KMS-11 (cell line): ENCODE measurements around the gene SPRY4.
"Not testable (repeated sequence)": the region's sequence is repeated elsewhere in the genome, so short reads cannot be mapped to it uniquely, and the experiment has no call there.

Source experiments
- H2AFZ ChIP-seq: fragments of 200-600 bp; sonication (generic); 2 replicates; pipeline ENCODE4 v1.6.1; 2016; ENCODE audit warnings: antibody characterized with exemption, mixed run types, low read depth
- H3K27ac ChIP-seq: fragments of 200-600 bp; sonication (generic); 2 replicates; pipeline ENCODE4 v1.6.1; 2016; ENCODE audit warnings: mild to moderate bottlenecking, mixed run types
- H3K27me3 ChIP-seq: fragments of 200-600 bp; sonication (generic); 2 replicates; pipeline ENCODE4 v1.6.1; 2017; ENCODE audit warnings: mild to moderate bottlenecking, low read depth, mixed run types, moderate library complexity; ENCODE audit not compliant: insufficient read depth
- H3K36me3 ChIP-seq: fragments of 200-600 bp; sonication (generic); 2 replicates; pipeline ENCODE4 v1.6.1; 2017; ENCODE audit warnings: mild to moderate bottlenecking, mixed run types; ENCODE audit not compliant: insufficient read depth
- H3K4me1 ChIP-seq: fragments of 200-600 bp; sonication (generic); 2 replicates; pipeline ENCODE4 v1.6.1; 2016; ENCODE audit warnings: mild to moderate bottlenecking, low read depth, mixed run types; ENCODE audit not compliant: poor library complexity, severe bottlenecking
- H3K4me2 ChIP-seq: fragments of 200-600 bp; sonication (generic); 2 replicates; pipeline ENCODE4 v1.7.0; 2016; ENCODE audit warnings: mild to moderate bottlenecking, mixed run types
- H3K4me3 ChIP-seq: fragments of 200-600 bp; sonication (generic); IDR thresholded peaks from 2 replicates; pipeline ENCODE4 v1.6.1; 2017; ENCODE audit warnings: low read depth, low read length, mixed read lengths; ENCODE audit not compliant: insufficient read depth
- H3K79me2 ChIP-seq: fragments of 200-600 bp; sonication (generic); 2 replicates; pipeline ENCODE4 v1.6.1; 2016; ENCODE audit warnings: low read depth, mixed run types; ENCODE audit not compliant: insufficient read depth
- H3K9ac ChIP-seq: fragments of 200-600 bp; sonication (generic); 2 replicates; pipeline ENCODE4 v1.6.1; 2016; ENCODE audit warnings: mild to moderate bottlenecking, mixed run types
- H4K20me1 ChIP-seq: fragments of 200-600 bp; sonication (generic); 2 replicates; pipeline ENCODE4 v1.6.1; 2016; ENCODE audit warnings: mild to moderate bottlenecking, mixed run types; ENCODE audit not compliant: insufficient read depth
- TF ChIP-seq, protein P1 (sequence below): fragments of 200-600 bp; sonication (generic); conservative IDR thresholded peaks from 2 replicates; pipeline ENCODE4 v1.6.1; 2017; ENCODE audit warnings: low read depth, mild to moderate bottlenecking, antibody characterized with exemption, low read length, moderate library complexity, mixed read lengths

SPRY4 gene

GRCh38 chr5:142342128-142342981 lies 17.5 kb upstream of the SPRY4 start:
- no peak overlapping the region for H3K9ac ChIP-seq
- H3K27me3 ChIP-seq: no peaks in the 10 kb centered on the region
- H3K27ac ChIP-seq: no peak overlapping the region
- H3K36me3 ChIP-seq: no peaks in the 10 kb centered on the region
- no peak overlapping the region for H2AFZ ChIP-seq
- no peak overlapping the region for H3K4me3 ChIP-seq
- H3K4me1 ChIP-seq: no peaks in the 10 kb centered on the region
- no peak overlapping the region for H3K4me2 ChIP-seq
- no peaks in the 10 kb centered on the region for H4K20me1 ChIP-seq
- no peaks in the 10 kb centered on the region for H3K79me2 ChIP-seq
- TF ChIP-seq, protein P1, sequence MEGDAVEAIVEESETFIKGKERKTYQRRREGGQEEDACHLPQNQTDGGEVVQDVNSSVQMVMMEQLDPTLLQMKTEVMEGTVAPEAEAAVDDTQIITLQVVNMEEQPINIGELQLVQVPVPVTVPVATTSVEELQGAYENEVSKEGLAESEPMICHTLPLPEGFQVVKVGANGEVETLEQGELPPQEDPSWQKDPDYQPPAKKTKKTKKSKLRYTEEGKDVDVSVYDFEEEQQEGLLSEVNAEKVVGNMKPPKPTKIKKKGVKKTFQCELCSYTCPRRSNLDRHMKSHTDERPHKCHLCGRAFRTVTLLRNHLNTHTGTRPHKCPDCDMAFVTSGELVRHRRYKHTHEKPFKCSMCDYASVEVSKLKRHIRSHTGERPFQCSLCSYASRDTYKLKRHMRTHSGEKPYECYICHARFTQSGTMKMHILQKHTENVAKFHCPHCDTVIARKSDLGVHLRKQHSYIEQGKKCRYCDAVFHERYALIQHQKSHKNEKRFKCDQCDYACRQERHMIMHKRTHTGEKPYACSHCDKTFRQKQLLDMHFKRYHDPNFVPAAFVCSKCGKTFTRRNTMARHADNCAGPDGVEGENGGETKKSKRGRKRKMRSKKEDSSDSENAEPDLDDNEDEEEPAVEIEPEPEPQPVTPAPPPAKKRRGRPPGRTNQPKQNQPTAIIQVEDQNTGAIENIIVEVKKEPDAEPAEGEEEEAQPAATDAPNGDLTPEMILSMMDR: no peak

DNA sequence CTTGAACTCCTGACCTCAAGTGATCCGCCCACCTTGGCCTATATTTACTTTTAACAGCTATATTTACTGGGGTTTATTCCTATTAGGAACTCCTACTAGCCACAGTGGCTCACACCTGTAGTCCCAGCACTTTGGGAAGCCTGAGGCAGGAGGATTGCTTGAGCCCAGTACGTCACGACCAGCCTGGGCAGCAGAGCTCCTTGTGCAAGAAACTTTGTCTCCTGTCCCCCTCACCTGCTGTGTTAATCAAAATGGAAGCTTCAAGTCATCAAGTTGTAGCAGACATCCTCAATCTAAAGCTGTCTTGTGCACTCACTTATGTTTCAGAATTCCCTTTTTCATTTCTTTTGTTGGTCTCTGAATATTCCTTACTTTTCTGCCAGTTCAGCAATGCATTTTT lies 15.0 kb upstream of the SPRY4 start:
- H3K79me2 ChIP-seq: no peaks in the 10 kb centered on the region
- H3K36me3 ChIP-seq: no peaks in the 10 kb centered on the region
- H3K4me2 ChIP-seq: no peak overlapping the region
- H3K4me3 ChIP-seq: no peak overlapping the region
- H3K27ac ChIP-seq: no peak overlapping the region
- TF ChIP-seq, protein P1: no peak
- no peak overlapping the region for H3K9ac ChIP-seq
- no peaks in the 10 kb centered on the region for H3K27me3 ChIP-seq
- H2AFZ ChIP-seq: no peak overlapping the region
- no peaks in the 10 kb centered on the region for H4K20me1 ChIP-seq
- no peaks in the 10 kb centered on the region for H3K4me1 ChIP-seq

DNA sequence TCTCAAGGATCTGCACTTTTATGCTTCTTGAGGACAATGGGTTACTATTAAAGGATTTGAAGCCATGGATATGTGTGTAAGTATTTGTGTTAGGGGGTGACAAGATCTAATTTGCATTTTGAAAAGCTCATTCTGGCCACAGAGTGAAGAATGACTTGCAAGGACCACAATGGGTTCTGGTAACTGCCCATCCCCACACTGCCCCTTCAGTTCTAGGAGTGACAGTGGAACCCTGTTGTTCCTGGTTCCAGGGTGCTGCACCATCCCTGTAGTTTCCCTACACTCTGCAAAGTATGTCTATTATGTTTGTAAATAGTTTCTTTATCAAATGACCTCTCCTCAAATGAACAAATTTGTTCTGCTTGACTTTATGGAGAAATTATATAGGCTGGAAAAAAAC lies 9.7 kb upstream of the SPRY4 start:
- no peaks in the 10 kb centered on the region for H4K20me1 ChIP-seq
- no peaks in the 10 kb centered on the region for H3K79me2 ChIP-seq
- H3K4me2 ChIP-seq: no peak overlapping the region
- H3K4me1 ChIP-seq: no peaks in the 10 kb centered on the region
- no peak overlapping the region for H3K4me3 ChIP-seq
- TF ChIP-seq, protein P1: no peak
- H3K9ac ChIP-seq: no peak overlapping the region
- no peaks in the 10 kb centered on the region for H3K27me3 ChIP-seq
- no peak overlapping the region for H2AFZ ChIP-seq
- no peak overlapping the region for H3K27ac ChIP-seq
- H3K36me3 ChIP-seq: no peaks in the 10 kb centered on the region

- not testable (repeated sequence) for H3K27ac ChIP-seq, H4K20me1 ChIP-seq, H3K79me2 ChIP-seq, H3K36me3 ChIP-seq, H3K9ac ChIP-seq, H2AFZ ChIP-seq, H3K27me3 ChIP-seq, H3K4me2 ChIP-seq, H3K4me1 ChIP-seq, H3K4me3 ChIP-seq
These were observed 8.9 kb upstream of the SPRY4 start for GRCh38 chr5:142333749-142334148.

DNA sequence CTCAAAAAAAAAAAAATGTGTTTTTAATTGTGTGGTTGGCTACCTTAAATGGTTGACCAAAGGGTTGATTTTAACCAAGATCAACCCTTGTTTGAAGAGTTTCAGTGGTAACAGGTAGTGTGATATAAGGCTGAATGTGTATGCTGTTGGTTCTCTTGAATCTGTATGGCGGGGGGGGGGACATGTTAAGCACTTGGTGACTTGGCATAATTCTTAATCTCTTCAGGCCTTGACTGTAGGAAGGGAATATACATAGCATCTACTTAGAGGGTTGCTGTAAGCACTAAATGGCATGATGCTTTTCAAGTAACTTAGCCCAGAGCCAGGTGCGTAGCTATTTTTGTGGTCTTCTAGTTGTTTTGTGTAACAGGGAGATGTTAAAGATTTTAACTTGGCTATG lies 5.6 kb upstream of the SPRY4 start:
- Histone ChIP-seq H3K27me3 (no peaks in the 10 kb centered on the region), H2AFZ (no peak overlapping the region), H4K20me1 (no peaks in the 10 kb centered on the region), H3K4me1 (peaks cover 3% of the 10 kb centered on the region), H3K27ac (no peak overlapping the region), H3K4me3 (no peak overlapping the region), H3K36me3 (no peaks in the 10 kb centered on the region), H3K79me2 (no peaks in the 10 kb centered on the region), H3K9ac (no peak overlapping the region), H3K4me2 (no peak overlapping the region)
- TF ChIP-seq, protein P1: no peak
